GM12801 (cell line): ENCODE data around the gene MOV10L1.

Experiments
- CTCF ChIP-seq: IDR thresholded peaks from one replicate; pipeline ENCODE4 v1.5.1; 2011; ENCODE audit warnings: control low read depth; ENCODE audit not compliant: insufficient read length; ENCODE audit errors: extremely low read depth

The MOV10L1 gene

GRCh38 chr22:50104141-50104544 lies 14.3 kb downstream of the MOV10L1 start:
- no peak for TF ChIP-seq CTCF

- no peak for TF ChIP-seq CTCF
Measured at GRCh38 chr22:50105208-50106100, 15.6 kb downstream of the MOV10L1 start.

GRCh38 chr22:50107529-50107928 lies 17.7 kb downstream of the MOV10L1 start:
- no peak for TF ChIP-seq CTCF

- no peak for TF ChIP-seq CTCF
Measured at GRCh38 chr22:50111056-50111455, 21.2 kb downstream of the MOV10L1 start.

- TF ChIP-seq CTCF = no peak
Measured at GRCh38 chr22:50112151-50113118, 22.6 kb downstream of the MOV10L1 start.

- TF ChIP-seq CTCF = no peak
Measured at GRCh38 chr22:50114221-50115021, 24.6 kb downstream of the MOV10L1 start.
